ENCODE data around the gene COQ7.

- no peak for TF ChIP-seq CEBPB (IDR thresholded peaks at IDR 0.05)
- no peak for TF ChIP-seq ZBTB7A (IDR thresholded peaks at IDR 0.05; ENCODE audit: low read depth)
- TF ChIP-seq TAF1 (IDR thresholded peaks at IDR 0.05; ENCODE audit: low read depth), result no peak
- TF ChIP-seq, protein P1, sequence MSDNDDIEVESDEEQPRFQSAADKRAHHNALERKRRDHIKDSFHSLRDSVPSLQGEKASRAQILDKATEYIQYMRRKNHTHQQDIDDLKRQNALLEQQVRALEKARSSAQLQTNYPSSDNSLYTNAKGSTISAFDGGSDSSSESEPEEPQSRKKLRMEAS (IDR thresholded peaks at IDR 0.05), result no peak
- TF ChIP-seq, protein P2, sequence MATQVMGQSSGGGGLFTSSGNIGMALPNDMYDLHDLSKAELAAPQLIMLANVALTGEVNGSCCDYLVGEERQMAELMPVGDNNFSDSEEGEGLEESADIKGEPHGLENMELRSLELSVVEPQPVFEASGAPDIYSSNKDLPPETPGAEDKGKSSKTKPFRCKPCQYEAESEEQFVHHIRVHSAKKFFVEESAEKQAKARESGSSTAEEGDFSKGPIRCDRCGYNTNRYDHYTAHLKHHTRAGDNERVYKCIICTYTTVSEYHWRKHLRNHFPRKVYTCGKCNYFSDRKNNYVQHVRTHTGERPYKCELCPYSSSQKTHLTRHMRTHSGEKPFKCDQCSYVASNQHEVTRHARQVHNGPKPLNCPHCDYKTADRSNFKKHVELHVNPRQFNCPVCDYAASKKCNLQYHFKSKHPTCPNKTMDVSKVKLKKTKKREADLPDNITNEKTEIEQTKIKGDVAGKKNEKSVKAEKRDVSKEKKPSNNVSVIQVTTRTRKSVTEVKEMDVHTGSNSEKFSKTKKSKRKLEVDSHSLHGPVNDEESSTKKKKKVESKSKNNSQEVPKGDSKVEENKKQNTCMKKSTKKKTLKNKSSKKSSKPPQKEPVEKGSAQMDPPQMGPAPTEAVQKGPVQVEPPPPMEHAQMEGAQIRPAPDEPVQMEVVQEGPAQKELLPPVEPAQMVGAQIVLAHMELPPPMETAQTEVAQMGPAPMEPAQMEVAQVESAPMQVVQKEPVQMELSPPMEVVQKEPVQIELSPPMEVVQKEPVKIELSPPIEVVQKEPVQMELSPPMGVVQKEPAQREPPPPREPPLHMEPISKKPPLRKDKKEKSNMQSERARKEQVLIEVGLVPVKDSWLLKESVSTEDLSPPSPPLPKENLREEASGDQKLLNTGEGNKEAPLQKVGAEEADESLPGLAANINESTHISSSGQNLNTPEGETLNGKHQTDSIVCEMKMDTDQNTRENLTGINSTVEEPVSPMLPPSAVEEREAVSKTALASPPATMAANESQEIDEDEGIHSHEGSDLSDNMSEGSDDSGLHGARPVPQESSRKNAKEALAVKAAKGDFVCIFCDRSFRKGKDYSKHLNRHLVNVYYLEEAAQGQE (IDR thresholded peaks at IDR 0.05; ENCODE audit: low read depth), result no peak
- TF ChIP-seq TCF12 (IDR thresholded peaks at IDR 0.05; ENCODE audit: low read depth), result no peak
- no peak for TF ChIP-seq EP300 (IDR thresholded peaks at IDR 0.05; ENCODE audit: borderline replicate concordance)
- TF ChIP-seq EGR1 (IDR thresholded peaks at IDR 0.05), result no peak
- no peak for TF ChIP-seq RAD21 (IDR thresholded peaks at IDR 0.05; ENCODE audit: low read depth)
These were observed 6.4 kb downstream of the COQ7 start for GRCh38 chr16:19073863-19074262.
